Caco-2 (cell line): ENCODE results near the gene GALNS. TPM values are rescaled to one million over a fixed set of nuclear protein-coding genes. Genes with fewer than 3 reads are reported as not detected.

Experiments used
- BruUV-seq: library from RNA; stranded (reverse); fragments of 400-500 nt; replicated peaks from 2 replicates; lab custom pipeline; 2021; lab: Mats Ljungman, UMichigan
- CTCF ChIA-PET: fragments of 300-600 bp; sonication (Branson Sonifier 250); formaldehyde crosslinking; loops from one replicate; lab custom pipeline; 2022; ENCODE audit warnings: antibody characterized with exemption; lab: Charles Lee
- POLR2A ChIA-PET: fragments of 300-600 bp; sonication (Branson Sonifier 250); formaldehyde crosslinking; loops from one replicate; lab custom pipeline; 2022; ENCODE audit warnings: antibody characterized with exemption; lab: Charles Lee
- DNase-seq, 2 experiments: peaks; one replicate each; pipeline versions ENCODE4 v3.0.0 to v3.0.0-alpha.2; 2020 to 2022
- H3K27me3 ChIP-seq: replicated peaks from 2 replicates; pipeline ENCODE4 v1.6.0; 2011; ENCODE audit warnings: low read length; ENCODE audit not compliant: control insufficient read depth, insufficient read depth
- H3K36me3 ChIP-seq: 2 replicates; pipeline ENCODE4 v1.5.1; 2011; ENCODE audit warnings: low read length; ENCODE audit not compliant: control insufficient read depth, insufficient read depth
- H3K4me1 ChIP-seq: fragments of 250-450 bp; sonication (Bioruptor Pico); 2 replicates; pipeline ENCODE4 v1.5.1; 2020; ENCODE audit warnings: mild to moderate bottlenecking
- H3K4me3 ChIP-seq: 2 replicates; pipeline ENCODE4 v1.5.1; 2011; ENCODE audit warnings: low read depth, mild to moderate bottlenecking, control low read depth, low read length
- H3K9me3 ChIP-seq: fragments of 250-450 bp; sonication (Bioruptor Pico); 2 replicates; pipeline ENCODE4 v1.5.1; 2020; ENCODE audit warnings: mild to moderate bottlenecking, moderate library complexity
- H3K27ac Mint-ChIP-seq: one replicate; pipeline ENCODE4 v1.8.0; 2022; ENCODE audit warnings: mixed read lengths; ENCODE audit not compliant: unreplicated experiment
- H3K27me3 Mint-ChIP-seq: one replicate; pipeline ENCODE4 v1.8.0; 2022; ENCODE audit warnings: mixed read lengths; ENCODE audit not compliant: insufficient read depth, unreplicated experiment
- H3K36me3 Mint-ChIP-seq: one replicate; pipeline ENCODE4 v1.8.0; 2022; ENCODE audit warnings: mild to moderate bottlenecking, mixed read lengths; ENCODE audit not compliant: insufficient read depth, unreplicated experiment
- H3K4me1 Mint-ChIP-seq: one replicate; pipeline ENCODE4 v1.8.0; 2022; ENCODE audit warnings: low read depth, mixed read lengths; ENCODE audit not compliant: unreplicated experiment
- H3K4me3 Mint-ChIP-seq: one replicate; pipeline ENCODE4 v1.8.0; 2022; ENCODE audit warnings: mild to moderate bottlenecking, moderate library complexity, mixed read lengths; ENCODE audit not compliant: unreplicated experiment
- H3K9me3 Mint-ChIP-seq: one replicate; pipeline ENCODE4 v1.8.0; 2022; ENCODE audit warnings: mixed read lengths; ENCODE audit not compliant: unreplicated experiment
- CTCF ChIP-seq, 2 experiments: fragments of 200-600 bp in 1 of 2; IDR thresholded peaks; 1 replicate in 1 of 2; 2 replicates in 1 of 2; pipeline versions ENCODE4 v1.5.1 to v1.8.0; 2011 to 2022; ENCODE audit warnings: antibody characterized with exemption in 1 of 2, control low read depth in 1 of 2, inconsistent platforms in 1 of 2, low read depth in 1 of 2, low read length in 1 of 2, mild to moderate bottlenecking in 1 of 2, moderate library complexity in 1 of 2; ENCODE audit not compliant: insufficient read depth in 1 of 2, severe bottlenecking in 1 of 2, unreplicated experiment in 1 of 2
- intact Hi-C: fragments of 100-400 bp; cut with micrococcal nuclease; formaldehyde crosslinking; loops from one replicate; pipeline ENCODE4 v1.10.0; 2022; ENCODE audit not compliant: unreplicated experiment
- total RNA-seq: library from RNA; stranded (reverse); gene quantifications from 2 replicates; pipeline ENCODE4 v1.2.3, GENCODE V29; 2022

Gene GALNS
- total RNA-seq, 1 experiment from 2014 or later: 57.8 TPM

- Mint-ChIP-seq H3K27me3 (no peaks in the 10 kb centered on the region), H3K4me3 (no peak overlapping the region), H3K9me3 (no peaks in the 10 kb centered on the region), H3K4me1 (no peaks in the 10 kb centered on the region), H3K27ac (no peak overlapping the region), H3K36me3 (peaks cover 36% of the 10 kb centered on the region)
- intact Hi-C loops: no loop called here
- H3K27me3 ChIP-seq: no peaks in the 10 kb centered on the region
- H3K4me1 ChIP-seq: no peaks in the 10 kb centered on the region
- H3K4me3 ChIP-seq: no peak overlapping the region
- no peaks in the 10 kb centered on the region for H3K9me3 ChIP-seq
- no peaks in the 10 kb centered on the region; the same call in 1 of the 2 replicates for H3K36me3 ChIP-seq
- POLR2A ChIA-PET: no interaction called here
- no TSS peak for BruUV-seq
- DNase-seq: no peak
- CTCF ChIA-PET: interaction anchor here (1.1 kb wide), 1 partner anchor 84 kb away, joined by 4 read pairs; no protein-coding TSS in a partner anchor
- TF ChIP-seq CTCF (IDR thresholded peaks at IDR 0.05; ENCODE audit: insufficient read depth in 1 of 2, low read depth in 1 of 2, low read length in 1 of 2, severe bottlenecking in 1 of 2, unreplicated experiment in 1 of 2): no peak
These were observed 35.4 kb downstream of the GALNS start for GRCh38 chr16:88821168-88821850.

- no peaks in the 10 kb centered on the region for H3K4me1 Mint-ChIP-seq
- ChIA-PET CTCF (interaction anchor here (0.7 kb wide), 1 partner anchor 44 kb away, joined by 3 read pairs; no protein-coding TSS in a partner anchor), POLR2A (no interaction called here)
- peaks cover 38% of the 10 kb centered on the region for H3K36me3 Mint-ChIP-seq
- Histone ChIP-seq H3K27me3 (no peaks in the 10 kb centered on the region), H3K4me1 (no peaks in the 10 kb centered on the region), H3K4me3 (no peak overlapping the region), H3K36me3 (no peaks in the 10 kb centered on the region; the same call in 1 of the 2 replicates), H3K9me3 (no peaks in the 10 kb centered on the region)
- TF ChIP-seq CTCF (IDR thresholded peaks at IDR 0.05; ENCODE audit: insufficient read depth in 1 of 2, low read depth in 1 of 2, low read length in 1 of 2, severe bottlenecking in 1 of 2, unreplicated experiment in 1 of 2): no peak
- BruUV-seq: no TSS peak
- no peaks in the 10 kb centered on the region for H3K27me3 Mint-ChIP-seq
- H3K27ac Mint-ChIP-seq: no peak overlapping the region
- H3K4me3 Mint-ChIP-seq: no peak overlapping the region
- intact Hi-C loops: no loop called here
- no peaks in the 10 kb centered on the region for H3K9me3 Mint-ChIP-seq
- DNase-seq: no peak
These were observed 36.2 kb downstream of the GALNS start for GRCh38 chr16:88820385-88821025.

- Histone ChIP-seq H3K36me3 (no peaks in the 10 kb centered on the region), H3K4me1 (no peaks in the 10 kb centered on the region), H3K9me3 (no peaks in the 10 kb centered on the region), H3K27me3 (no peaks in the 10 kb centered on the region), H3K4me3 (no peak overlapping the region)
- Mint-ChIP-seq H3K4me1 (no peaks in the 10 kb centered on the region), H3K27ac (no peak overlapping the region), H3K27me3 (no peaks in the 10 kb centered on the region), H3K9me3 (no peaks in the 10 kb centered on the region), H3K36me3 (peaks cover 45% of the 10 kb centered on the region), H3K4me3 (no peak overlapping the region)
- TF ChIP-seq CTCF (IDR thresholded peaks at IDR 0.05; ENCODE audit: insufficient read depth in 1 of 2, low read depth in 1 of 2, low read length in 1 of 2, severe bottlenecking in 1 of 2, unreplicated experiment in 1 of 2): no peak
- intact Hi-C loops: no loop called here
- CTCF ChIA-PET: interaction anchor here (1.0 kb wide), 1 partner anchor 38 kb away, joined by 4 read pairs; the partner anchor contains the start of gene TRAPPC2L
- no peak for DNase-seq
- POLR2A ChIA-PET: interaction anchor here (0.6 kb wide), 1 partner anchor 39 kb away, joined by 4 read pairs; no protein-coding TSS in a partner anchor
- BruUV-seq: no TSS peak
These were observed 37.6 kb downstream of the GALNS start for GRCh38 chr16:88819126-88819525.
